ENCODE results near the gene METAP1D.
"Not testable (repeated sequence)": the region's sequence is repeated elsewhere in the genome, so short reads cannot be mapped to it uniquely, and the experiment has no call there.

Gene METAP1D

DNA sequence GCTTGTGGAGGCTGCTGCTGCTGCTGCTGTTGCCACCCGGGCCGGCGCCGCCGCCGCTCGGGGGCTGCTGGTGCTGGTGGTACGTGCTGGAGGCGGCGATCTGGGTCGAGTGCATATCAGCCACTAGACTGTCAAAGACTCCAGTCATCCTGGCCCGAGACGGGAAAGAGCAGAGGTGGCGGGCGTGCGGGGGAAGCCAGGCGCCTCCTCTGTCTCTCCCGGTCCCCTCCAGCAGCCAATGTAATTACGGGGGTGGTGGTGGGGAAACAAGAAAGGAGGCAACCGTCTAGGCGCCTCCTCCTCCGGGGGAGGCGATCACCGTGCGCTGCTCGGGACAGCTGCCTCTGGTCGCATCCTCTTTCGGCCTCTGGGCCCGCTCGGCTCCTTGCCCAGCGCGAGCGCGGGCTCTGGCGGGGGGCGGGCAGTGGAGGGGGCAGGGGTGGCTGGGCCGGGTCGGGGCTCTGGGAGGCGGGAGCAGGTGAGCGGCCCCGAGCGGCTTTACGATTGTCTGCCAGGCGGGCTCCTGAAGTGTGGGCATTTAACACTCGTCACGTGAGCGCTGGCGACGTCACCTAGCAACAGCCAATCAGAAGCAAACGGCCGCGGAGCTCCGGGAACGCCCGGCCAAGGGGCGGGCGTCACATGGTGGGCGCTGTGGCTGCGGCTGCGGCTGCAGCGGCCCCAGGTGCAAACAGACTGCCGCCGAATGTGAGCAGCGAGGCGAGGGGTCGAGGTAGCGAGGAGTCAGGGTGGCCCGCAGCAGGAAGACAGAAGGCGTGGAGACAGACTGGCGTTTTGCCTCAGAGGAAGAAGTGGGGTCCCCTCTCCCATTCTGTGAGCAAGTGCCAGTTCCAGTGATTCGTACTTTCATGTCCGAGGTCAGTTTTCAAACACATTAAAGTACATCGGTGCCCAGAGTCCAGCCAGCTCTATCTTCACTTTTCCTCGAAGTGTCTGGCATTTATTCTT is 102.9 kb downstream of the METAP1D start, which contains the start of gene DLX2:
Gene DLX2, minus strand, starts transcription at position 510 of the 969 bp plus-strand sequence. Its CDS starts 362 bp downstream, at position 148.
- DNase-seq (ENCODE audit: low read depth), result peak; percentile 47

DNA sequence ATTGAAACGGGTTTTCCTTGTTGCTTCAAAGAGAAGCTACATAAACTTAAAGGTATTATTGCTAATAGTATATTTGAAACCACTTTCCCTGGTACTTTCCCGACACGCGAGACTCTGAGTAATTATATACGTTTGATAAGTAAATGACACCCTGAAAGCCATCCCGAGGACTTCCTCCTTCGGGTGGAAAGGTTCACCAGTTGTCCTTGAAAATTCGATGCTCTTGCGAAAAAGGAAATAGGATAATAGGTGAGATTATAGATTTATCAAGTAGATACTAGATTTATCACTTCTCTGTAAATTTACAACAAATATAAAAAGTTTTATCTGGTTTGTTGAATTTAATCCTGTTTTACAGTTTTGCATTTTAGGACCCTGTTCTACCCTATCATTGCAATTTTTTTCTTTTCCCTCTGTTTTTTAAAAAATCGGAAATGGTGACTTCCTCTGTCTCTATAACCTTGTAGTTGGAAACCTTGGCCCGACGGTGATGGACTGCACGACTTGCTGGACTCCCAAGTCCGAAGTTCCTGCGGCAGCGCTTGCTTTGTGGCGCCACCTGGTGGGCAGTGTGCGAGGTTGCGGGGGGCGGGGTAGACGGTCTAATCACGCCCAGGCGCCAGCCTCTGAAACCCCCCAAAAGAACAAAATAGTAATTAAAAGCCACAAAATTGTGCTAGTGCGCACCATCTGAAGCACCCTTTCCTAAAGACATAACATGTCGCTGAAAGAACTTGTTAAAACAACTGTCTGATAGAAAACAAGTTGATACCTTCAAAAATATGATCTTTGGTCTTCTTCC is 103.9 kb downstream of the METAP1D start:
- no peak for DNase-seq (ENCODE audit: low read depth)

DNA sequence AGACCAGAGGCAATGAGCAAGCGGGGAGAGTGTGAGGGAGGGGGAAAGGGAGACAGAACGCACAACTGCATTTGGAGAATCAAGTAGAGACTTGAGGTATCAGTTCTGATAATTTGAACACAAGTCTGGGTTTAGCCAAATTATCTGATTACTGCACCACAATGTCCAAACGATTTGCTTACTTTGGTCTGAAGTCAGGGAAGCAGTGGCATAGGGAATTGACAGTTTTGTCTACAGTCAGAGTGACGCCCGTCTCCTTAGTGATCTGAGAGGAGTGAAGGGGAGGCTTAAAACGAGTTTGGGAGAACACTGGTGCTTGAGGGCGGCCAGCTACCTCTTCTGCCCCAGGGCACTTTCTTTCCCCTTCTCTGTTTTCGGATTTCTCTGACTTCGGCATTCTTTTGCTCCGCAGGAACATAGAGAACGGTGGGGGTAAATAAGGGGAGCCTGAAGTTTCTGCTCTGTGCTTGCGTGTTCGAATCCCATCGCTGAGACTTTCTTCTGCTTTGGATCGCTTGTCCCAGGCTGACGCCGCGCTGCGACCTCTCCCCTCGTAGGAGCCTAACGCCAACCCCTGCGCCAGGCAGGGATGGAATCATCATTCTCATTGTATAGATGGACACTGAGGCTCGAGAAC is 105.8 kb downstream of the METAP1D start:
- DNase-seq (ENCODE audit: low read depth), result no peak

DNA sequence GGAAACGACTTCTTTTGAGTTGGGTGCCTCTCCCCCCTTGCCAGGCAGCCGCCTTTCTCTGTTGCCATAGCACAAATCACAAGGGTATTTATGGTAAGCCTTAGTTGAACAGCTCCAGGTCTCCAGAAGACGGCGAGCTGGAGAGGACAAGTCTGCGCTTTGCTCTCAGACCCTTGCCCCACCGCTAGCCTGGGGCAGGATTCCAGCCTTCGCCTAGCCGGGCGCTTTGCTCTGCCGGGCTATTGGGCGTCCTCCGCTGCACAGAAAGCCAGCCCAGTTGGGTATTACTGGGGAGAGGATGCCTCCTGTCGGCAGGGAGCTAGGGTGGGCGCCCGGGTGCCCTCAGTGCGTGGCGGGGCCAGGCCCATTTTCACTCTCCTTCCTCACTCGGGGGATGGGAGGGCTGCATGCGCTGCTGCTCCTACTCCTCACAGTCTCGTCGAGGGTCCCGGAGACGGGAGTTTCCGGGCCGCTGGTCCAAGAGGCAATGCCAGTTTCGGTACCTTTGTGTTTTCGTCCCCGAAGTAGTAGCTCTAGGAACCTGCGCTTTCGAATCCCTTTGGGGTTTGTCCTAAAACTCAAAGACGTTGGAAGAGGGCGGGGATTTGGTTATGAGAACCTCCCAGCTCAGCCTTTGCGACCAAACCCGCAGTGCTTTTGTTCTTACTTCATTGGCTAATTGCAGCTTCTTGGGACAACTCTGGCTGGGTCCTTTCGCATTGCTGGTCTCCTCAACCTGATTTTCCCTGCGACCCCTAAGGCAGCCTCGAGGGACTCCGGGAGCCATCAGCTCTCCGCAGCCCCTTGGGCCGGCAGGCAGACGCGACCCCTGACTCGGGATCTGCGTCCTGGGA is 106.6 kb downstream of the METAP1D start:
- no peak for DNase-seq (ENCODE audit: low read depth)

DNA sequence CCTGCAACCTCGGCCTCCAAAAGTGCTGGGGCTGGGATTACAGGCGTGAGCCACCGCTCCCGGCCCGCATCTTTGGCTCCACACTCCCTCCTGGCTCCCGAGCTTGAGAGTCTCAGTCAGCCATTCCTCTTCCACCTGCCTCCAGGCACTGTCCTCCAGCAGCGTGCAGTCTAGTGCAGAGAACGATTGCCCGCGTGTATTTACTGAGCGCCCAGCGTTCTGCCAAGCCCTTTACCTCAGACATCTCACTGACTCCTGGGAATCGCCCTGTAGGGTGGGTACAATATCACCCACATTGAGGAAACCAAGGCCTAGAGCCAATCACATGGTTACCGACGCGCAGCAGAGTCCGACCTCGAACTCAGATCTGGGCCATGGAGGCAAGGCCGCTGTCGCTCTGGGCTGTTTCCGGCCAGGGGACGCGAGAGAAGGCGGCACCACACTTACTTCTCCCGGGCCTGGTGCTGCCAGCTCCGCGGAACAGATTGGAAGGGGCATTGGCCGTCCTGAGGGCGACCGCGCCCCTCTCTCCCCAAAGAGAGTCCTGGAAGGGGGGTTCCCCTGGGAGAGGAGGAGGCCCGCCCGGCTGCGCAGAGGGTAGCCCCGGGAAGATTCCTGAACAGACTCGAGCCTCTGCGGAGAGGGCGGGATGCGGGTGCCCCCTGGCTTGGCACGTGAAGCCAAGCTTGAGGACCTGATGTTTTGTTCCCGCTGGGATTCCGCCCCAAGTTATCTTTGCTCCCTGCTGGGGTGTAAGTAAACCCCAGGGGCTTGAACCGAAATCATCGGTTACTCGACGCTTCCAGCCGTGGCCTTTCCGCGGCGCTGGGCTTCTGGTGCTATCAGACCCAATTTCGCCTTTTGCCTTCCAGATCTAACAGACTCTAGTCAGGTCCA is 108.2 kb downstream of the METAP1D start:
- DNase-seq (ENCODE audit: low read depth), result no peak

DNA sequence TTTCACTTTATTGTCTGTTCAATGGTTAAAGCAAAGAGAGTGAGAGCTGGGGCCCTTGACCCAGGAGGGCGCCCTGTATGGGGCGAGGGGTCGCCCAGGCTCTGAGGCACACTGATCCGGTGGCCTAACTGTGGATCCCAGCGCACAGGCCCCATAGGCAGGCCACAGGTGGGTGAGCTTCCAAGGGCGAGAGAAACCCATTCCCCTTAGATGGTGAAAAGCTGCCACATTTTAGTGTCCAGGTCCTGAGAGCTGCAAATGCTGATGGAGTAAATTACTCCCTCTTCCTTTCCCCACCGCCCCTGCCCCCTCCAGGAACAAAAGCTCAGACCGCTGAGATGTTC is 108.8 kb downstream of the METAP1D start:
- DNase-seq (ENCODE audit: low read depth), result no peak

DNA sequence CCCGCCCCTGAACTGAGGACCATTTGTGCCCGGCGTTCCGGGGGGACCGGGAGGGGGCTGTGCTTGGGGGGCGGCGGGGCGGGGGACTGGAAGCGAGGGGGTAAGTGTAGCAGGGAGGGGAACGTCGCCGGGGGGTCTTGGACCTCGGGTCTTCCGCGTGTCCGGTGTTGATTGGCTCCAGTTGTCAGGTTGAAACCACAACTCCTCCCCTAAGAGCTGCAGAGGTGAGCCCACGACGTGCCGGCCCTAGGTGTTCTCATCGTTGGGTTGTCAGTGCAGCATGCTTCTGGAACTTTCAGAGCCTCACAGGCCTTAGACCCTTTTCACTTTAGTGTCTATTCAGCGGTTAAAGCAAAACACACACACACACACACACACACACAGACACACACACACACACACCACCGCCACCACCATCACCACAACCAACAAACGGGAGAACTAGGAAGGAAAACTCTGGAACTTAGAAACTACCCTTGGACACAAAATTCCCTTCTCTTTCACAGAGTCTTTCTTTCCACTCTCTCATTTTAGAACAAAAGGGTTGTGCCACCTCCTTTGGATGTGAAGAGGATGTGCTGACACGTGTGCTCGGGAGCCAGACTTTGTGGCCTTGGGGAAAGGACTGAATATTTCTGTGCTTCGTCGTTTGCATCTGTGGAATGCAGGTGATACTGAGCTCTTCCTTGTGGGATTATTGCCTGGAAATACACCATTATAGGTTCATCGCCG is 109.7 kb downstream of the METAP1D start:
- DNase-seq (ENCODE audit: low read depth), result no peak

DNA sequence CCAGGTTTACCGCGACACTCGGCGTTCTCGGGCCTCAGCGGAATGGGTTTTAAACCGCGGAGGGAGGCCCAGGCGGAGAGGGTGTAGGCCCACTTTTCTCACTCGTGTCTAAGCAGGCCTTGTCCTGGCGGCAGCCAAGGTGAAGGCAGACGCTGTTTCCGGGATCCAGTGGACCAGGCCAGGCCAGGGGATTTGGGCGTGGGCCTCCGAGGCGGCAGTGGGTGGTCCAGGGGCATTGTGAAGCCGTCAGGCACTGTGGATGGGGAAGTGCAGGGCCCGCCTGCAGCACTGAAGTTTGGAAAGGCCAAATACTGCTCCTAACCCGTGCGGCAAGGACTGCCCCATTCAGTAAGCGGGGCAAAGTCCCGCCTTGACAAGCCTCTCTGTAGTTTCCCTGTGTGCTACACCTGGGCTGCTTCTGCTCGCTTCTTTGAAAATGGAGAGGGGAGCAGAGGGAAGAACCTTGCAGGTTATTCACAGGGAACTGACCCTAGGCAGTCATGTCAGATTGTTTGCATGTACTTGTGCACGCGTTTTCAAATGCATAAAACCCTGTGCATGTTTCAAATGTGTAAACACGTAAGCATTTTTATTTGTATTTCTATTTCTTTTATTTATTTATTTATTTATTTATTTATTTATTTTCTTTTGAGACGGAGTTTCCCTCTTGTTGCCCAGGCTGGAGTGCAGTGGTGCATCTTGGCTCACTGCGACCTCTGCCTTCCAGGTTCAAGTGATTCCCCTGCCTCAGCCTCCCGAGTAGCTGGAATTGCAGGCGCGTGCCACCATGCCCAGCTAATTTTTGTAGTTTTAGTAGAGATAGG is 110.4 kb downstream of the METAP1D start:
- no peak for DNase-seq (ENCODE audit: low read depth)

DNA sequence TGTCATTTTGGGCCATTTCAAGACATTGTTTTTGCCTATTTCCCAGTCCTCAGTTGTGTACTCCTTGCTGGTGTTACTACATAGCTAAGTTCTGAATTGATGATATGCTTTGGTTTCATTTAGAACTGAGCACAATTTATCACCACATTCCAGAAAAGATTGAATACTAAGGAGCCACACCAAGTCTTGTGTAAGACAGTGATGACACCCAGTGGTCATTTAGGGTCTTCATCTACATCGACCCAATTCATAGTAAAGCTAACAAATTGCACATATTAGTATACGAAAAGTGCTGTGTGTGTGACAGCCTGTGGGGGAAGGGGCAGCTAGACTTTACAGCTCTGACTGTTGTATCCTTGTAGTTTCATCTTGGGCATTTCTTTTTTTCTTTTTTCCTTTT is 113.9 kb downstream of the METAP1D start:
- no peak for DNase-seq (ENCODE audit: low read depth)

DNA sequence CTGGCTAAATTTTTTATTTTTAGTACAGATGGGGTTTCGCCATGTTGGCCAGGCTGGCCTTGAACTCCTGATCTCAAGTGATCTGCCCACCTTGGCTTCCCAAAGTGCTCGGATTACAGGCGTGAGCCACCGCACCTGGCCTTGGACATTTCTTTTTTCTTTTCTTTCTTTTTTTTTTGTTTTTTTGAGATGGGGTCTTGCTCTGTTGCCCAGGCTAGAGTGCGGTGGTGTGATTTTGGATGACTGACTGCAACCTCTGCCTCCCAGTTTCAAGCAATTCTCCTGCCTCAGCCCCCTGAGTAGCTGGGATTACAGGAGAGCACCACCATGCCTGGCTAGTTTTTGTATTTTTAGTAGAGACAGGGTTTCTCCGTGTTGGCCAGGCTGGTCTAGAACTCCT is 114.4 kb downstream of the METAP1D start:
- DNase-seq (ENCODE audit: low read depth), result not testable (repeated sequence)

DNA sequence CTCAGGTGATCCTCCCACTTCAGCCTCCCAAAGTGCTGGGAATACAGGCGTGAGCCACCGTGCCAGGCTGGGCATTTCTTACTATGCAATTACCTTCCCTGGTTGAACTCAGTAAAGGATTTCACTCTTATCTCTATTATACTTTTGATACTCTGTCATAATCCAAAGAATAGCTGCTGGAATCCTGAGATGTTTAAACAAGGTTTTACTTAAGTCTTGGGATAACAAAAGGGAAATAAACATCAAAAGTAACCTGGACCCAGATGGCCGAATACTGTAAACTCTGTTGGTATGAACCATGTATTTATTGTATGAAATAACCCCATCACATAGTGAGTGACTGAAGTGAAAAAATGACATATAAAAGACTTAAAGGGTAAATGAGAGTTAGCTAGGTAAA is 114.8 kb downstream of the METAP1D start:
- no peak for DNase-seq (ENCODE audit: low read depth)

DNA sequence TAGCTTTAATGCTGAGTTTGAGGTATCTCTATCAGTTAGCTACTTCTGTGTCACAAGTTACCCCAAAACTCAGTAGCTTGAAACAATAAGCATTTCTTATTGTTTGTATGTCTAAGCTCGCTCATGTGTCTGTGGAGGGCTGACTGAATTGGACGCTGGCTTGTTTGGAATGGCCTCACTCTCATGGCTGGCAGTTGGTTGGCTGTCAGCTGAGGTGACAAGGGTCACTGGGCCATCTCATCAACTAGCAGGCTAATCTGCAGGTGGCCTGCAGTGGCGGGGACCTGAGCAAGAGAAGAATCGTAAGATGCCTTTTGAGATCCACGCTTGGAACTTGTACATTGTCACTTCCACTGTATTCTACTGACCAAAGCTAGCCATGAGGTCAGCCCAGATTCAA is 116.4 kb downstream of the METAP1D start:
- DNase-seq (ENCODE audit: low read depth), result no peak

DNA sequence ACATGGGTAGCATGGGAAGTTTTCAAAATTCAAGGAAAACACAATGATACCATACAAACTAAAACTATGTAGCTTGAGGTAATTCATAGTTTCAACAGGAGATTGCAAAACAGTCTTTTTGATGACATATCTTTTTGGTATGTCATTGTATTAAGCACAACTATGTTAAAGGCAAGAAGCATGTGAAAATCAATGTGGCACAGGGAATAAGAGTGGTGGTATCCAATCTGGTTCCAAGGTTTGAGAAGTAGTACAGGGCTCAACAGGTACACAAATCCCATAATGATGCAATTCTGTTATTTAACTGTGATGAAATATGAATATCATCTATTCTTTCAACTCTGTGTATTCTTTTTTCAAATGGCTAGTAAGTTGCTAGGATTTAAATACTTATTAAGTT is 119.3 kb downstream of the METAP1D start:
- no peak for DNase-seq (ENCODE audit: low read depth)

DNA sequence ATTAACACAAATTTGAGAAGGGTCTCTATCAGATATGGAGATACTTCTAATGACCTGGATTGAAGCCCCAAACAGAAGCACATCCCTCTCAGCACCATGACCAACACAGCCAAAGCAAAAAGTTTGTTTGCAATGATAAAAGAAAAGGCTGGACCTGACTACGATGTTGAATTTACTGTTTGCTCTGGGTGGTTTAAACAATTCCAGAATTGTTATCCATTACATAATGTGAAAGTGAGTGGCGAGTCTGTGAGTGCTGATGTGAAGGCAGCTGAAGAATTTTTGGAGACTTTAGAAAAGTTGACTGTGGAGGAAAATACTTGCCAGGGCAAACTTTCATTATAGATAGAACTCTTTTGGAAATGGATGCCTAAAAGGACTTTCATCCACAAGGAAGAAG is 120.4 kb downstream of the METAP1D start:
- DNase-seq (ENCODE audit: low read depth), result no peak

DNA sequence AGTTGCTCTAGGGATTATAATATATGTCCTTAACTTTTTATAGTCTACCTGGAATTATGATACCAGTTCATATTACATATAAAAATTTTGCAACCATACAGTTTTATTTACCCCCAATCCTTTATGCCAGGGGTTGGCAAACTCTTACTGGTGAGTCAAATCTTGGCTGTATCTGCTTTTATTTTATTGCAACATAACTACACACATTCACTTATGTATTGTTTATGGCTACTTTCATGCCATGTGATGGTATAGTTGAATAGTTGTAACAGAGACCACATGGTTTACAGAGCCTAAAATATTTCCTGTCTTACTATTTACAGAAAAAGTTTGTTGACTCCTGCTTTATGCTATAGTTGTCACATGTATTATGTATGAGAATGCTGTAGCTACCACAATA is 128.7 kb downstream of the METAP1D start:
- DNase-seq (ENCODE audit: low read depth), result no peak

DNA sequence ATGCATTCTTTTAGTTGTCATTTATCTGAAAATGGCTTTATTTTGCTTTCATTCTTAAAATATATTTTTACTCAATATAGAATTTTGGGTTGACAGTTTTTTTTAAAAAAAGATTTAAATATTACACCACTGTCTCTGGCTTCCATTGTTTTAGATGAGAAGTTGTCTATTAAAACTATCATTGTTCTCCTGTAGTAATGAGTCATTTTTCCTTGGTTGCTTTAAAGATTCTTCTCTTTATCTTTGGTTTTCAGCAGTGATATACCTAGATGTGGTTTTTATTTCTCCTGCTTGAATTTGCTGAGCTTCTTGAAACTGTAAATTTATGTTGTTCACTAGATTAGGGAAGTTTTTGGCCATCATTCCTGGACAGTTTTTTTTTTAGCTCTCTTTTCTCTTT is 129.7 kb downstream of the METAP1D start:
- no peak for DNase-seq (ENCODE audit: low read depth)

All from stimulated activated CD8-positive, alpha-beta memory T cell treated with anti-CD3 and anti-CD28 coated beads, Interleukin-12 subunit alpha, Interleukin-12 subunit beta, amount 100 ng/mL, for 4 hours (primary cell).